ENCODE measurements around the gene PCDHGA12. TPM values are rescaled to one million over a fixed set of nuclear protein-coding genes. Genes with fewer than 3 reads are reported as not detected.

PCDHGA12 gene
- total and polyA plus RNA-seq, 10 donors = 0.02 to 6.3 (median 4.8) TPM

DNA sequence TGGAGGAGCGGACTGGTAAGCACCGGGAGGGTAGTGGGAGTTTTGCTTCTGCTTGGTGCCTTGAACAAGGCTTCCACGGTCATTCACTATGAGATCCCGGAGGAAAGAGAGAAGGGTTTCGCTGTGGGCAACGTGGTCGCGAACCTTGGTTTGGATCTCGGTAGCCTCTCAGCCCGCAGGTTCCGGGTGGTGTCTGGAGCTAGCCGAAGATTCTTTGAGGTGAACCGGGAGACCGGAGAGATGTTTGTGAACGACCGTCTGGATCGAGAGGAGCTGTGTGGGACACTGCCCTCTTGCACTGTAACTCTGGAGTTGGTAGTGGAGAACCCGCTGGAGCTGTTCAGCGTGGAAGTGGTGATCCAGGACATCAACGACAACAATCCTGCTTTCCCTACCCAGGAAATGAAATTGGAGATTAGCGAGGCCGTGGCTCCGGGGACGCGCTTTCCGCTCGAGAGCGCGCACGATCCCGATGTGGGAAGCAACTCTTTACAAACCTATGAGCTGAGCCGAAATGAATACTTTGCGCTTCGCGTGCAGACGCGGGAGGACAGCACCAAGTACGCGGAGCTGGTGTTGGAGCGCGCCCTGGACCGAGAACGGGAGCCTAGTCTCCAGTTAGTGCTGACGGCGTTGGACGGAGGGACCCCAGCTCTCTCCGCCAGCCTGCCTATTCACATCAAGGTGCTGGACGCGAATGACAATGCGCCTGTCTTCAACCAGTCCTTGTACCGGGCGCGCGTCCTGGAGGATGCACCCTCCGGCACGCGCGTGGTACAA, 46.0 kb downstream of the PCDHGA12 start:
- intact Hi-C loops (cut with DNase I; ENCODE audit: low total_unique reads) = no loop called here
- DNase-seq = no peak
- Histone ChIP-seq H3K27ac (peak overlapping the region; percentile 22 to 85 (median 76)), H3K9me3 (no peaks in the 10 kb centered on the region), H3K27me3 (replicated peaks in 1 of 7) (peaks cover 0 to 48% (median 14%) of the 10 kb centered on the region in 7 donors), H3K4me3 (peak overlapping the region; percentile 31 to 69 (median 52)), H3K4me1 (peaks cover 0 to 55% (median 35%) of the 10 kb centered on the region in 6 donors), H3K36me3 (no peaks in the 10 kb centered on the region)
- WGBS, 5 donors = 0 to 2% (median 1%) methylated on average over 18 to 58 of the region's 58 CpGs
- TF ChIP-seq, protein P1, sequence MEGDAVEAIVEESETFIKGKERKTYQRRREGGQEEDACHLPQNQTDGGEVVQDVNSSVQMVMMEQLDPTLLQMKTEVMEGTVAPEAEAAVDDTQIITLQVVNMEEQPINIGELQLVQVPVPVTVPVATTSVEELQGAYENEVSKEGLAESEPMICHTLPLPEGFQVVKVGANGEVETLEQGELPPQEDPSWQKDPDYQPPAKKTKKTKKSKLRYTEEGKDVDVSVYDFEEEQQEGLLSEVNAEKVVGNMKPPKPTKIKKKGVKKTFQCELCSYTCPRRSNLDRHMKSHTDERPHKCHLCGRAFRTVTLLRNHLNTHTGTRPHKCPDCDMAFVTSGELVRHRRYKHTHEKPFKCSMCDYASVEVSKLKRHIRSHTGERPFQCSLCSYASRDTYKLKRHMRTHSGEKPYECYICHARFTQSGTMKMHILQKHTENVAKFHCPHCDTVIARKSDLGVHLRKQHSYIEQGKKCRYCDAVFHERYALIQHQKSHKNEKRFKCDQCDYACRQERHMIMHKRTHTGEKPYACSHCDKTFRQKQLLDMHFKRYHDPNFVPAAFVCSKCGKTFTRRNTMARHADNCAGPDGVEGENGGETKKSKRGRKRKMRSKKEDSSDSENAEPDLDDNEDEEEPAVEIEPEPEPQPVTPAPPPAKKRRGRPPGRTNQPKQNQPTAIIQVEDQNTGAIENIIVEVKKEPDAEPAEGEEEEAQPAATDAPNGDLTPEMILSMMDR (IDR thresholded peaks at IDR 0.05 in 8 of 11, conservative IDR thresholded peaks at IDR 0.05 in 3 of 11) = no peak
- no peak for TF ChIP-seq POLR2A (IDR thresholded peaks at IDR 0.05)
- peak; percentile 48 to 58 (median 54) for TF ChIP-seq POLR2AphosphoS5 (IDR thresholded peaks at IDR 0.05)

DNA sequence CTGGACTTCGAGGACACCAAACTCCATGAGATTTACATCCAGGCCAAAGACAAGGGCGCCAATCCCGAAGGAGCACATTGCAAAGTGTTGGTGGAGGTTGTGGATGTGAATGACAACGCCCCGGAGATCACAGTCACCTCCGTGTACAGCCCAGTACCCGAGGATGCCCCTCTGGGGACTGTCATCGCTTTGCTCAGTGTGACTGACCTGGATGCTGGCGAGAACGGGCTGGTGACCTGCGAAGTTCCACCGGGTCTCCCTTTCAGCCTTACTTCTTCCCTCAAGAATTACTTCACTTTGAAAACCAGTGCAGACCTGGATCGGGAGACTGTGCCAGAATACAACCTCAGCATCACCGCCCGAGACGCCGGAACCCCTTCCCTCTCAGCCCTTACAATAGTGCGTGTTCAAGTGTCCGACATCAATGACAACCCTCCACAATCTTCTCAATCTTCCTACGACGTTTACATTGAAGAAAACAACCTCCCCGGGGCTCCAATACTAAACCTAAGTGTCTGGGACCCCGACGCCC, 46.8 kb downstream of the PCDHGA12 start:
- Histone ChIP-seq H3K27ac (peak overlapping the region in 4 of 8 donors; percentile 74 to 85 (median 82)), H3K27me3 (replicated peaks in 1 of 7) (peaks cover 0 to 48% (median 14%) of the 10 kb centered on the region in 7 donors), H3K9me3 (no peaks in the 10 kb centered on the region), H3K4me1 (peaks cover 0 to 55% (median 35%) of the 10 kb centered on the region in 6 donors), H3K4me3 (peak overlapping the region; percentile 31 to 69 (median 52)), H3K36me3 (no peaks in the 10 kb centered on the region)
- no peak for DNase-seq
- intact Hi-C loops (cut with DNase I; ENCODE audit: low total_unique reads) = no loop called here
- 17 to 40% (median 28%) methylated on average over 24 of the region's 24 CpGs for WGBS, 5 donors
- TF ChIP-seq, protein P1 (IDR thresholded peaks at IDR 0.05 in 8 of 11, conservative IDR thresholded peaks at IDR 0.05 in 3 of 11) = no peak
- TF ChIP-seq POLR2A (IDR thresholded peaks at IDR 0.05) = no peak
- no peak for TF ChIP-seq POLR2AphosphoS5 (IDR thresholded peaks at IDR 0.05)

DNA sequence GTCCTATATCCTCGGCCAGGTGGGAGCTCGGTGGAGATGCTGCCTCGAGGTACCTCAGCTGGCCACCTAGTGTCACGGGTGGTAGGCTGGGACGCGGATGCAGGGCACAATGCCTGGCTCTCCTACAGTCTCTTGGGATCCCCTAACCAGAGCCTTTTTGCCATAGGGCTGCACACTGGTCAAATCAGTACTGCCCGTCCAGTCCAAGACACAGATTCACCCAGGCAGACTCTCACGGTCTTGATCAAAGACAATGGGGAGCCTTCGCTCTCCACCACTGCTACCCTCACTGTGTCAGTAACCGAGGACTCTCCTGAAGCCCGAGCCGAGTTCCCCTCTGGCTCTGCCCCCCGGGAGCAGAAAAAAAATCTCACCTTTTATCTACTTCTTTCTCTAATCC, 47.5 kb downstream of the PCDHGA12 start:
- H3K27ac ChIP-seq = no peak overlapping the region
- WGBS, 5 donors = 46 to 84% (median 55%) methylated on average over 12 to 13 of the region's 13 CpGs
- peaks cover 0 to 54% (median 14%) of the 10 kb centered on the region in 7 donors for H3K27me3 ChIP-seq (replicated peaks in 1 of 7)
- no peaks in the 10 kb centered on the region for H3K9me3 ChIP-seq
- no peaks in the 10 kb centered on the region for H3K36me3 ChIP-seq
- peak overlapping the region in 5 of 8 donors; percentile 12 to 69 (median 53) for H3K4me3 ChIP-seq
- peaks cover 0 to 55% (median 35%) of the 10 kb centered on the region in 6 donors for H3K4me1 ChIP-seq
- intact Hi-C loops (cut with DNase I; ENCODE audit: low total_unique reads) = no loop called here
- TF ChIP-seq, protein P1 (IDR thresholded peaks at IDR 0.05 in 8 of 11, conservative IDR thresholded peaks at IDR 0.05 in 3 of 11) = peak in 1 of 11 experiments; percentile 1
- TF ChIP-seq POLR2AphosphoS5 (IDR thresholded peaks at IDR 0.05) (no peak), POLR2A (IDR thresholded peaks at IDR 0.05) (no peak)
- no peak for DNase-seq
